Skin of body (tissue), 2 donors: ENCODE measurements around the gene TERB1. TPM values are rescaled to one million over a fixed set of nuclear protein-coding genes. Genes with fewer than 3 reads are reported as not detected.
A peak's percentile ranks its signal among the peaks of the same experiment; 100 is the strongest.
"Not testable (repeated sequence)": the region's sequence is repeated elsewhere in the genome, so short reads cannot be mapped to it uniquely, and the experiment has no call there.

Source experiments
- DNase-seq: peaks from one replicate; lab custom pipeline; 2025; lab: John Stamatoyannopoulos, UW
- total RNA-seq: library from RNA; depleted of rRNA; stranded (reverse); fragments of >200 nt; gene quantifications from one replicate; pipeline ENCODE4 v1.2.3, GENCODE V29; 2014

Gene TERB1
- total RNA-seq, 1 donor from 2014 or later = 0.10 TPM

DNA sequence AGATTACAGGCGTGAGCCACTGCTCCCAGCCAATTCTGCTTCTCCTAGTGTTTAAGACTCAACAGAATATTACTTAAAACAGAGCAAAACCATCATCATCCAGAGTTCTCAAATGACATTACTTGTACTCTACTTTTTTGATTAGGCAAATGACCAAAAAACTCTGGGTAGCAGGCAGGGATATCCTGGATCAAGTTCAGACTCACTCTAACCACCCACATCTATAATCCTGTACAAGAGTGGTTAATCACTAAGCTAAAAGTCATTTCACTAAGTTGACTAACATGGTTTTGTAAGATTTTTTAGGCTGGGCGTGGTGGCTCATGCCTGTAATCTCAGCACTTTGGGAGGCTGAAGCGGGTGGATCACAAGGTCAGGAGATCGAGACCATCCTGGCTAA, 22.6 kb upstream of the TERB1 start:
- DNase-seq = no peak

DNA sequence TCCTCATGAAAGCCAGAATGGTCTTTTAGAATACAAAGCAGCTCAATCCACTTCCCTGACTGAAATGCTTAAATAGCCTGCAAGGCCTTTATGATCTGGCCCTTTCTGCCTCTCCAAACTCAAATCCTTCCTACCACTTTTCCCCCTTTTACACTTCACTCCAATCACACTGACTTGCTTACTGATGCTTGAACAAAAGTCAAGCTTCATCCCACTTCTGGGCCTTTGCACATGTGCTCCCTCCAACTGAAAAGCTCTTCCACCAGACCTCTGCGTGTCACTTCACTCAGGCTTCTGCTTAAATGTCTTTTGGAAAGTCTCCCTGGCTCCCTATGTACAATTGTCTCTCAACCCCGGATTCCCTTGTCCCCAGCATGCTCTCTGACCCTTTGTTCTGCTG, 13.3 kb upstream of the TERB1 start:
- no peak for DNase-seq

DNA sequence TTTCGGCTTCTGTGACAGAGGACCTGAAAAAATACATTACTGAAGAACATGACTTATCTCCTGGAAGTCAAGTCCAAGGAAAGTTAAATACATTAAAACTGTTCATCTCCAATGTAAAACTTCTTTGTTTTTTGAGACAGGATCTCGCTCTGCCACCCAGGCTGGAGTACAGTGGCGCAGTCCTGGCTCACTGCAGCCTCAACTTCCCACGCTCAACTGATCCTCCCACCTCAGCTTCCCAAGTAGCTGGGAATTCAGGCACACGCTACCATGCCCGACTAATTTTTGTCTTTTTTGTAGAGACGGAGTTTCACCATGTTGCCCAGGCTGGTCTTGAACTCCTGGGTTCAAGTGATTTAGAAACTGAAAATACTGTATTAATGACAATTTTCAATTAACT, 9.7 kb upstream of the TERB1 start:
- DNase-seq = no peak

DNA sequence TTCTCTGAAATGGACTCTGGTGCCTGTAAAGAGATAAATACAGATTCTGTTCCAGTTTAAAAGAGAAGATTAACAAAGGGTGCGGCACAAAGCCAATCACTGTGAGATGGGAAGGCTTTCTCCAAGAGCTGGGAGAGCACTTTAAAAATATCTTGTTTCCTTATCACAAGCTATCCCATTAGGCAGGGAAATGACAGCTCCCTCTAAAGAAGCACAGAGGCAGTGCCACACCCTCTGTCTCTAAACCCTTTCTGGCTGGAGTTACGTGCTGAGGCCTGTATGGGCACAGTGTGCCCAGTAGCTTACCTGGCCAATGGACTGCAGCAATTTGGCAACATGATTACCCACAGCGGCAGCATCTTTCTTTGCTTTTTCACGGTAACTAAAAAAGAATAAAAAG, 9.0 kb upstream of the TERB1 start:
- no peak for DNase-seq

DNA sequence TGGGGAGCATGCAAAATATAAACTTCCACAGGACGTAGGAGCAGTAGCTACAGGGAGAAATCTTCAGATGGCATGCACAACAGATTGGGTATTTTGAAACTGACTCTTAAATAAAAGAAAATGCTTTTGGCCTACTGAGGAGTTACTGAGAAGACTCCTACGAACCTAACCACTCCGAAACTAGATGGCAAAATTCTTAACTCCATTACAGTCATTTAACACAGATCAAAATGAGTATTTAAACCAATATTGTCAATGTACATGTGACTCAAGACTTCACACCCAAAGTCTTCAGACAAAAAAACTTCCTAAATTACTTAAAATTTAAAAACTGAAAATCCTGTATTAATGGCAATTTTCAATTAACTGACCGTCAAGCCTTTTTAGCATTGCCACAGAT, 8.4 kb upstream of the TERB1 start:
- DNase-seq = no peak

DNA sequence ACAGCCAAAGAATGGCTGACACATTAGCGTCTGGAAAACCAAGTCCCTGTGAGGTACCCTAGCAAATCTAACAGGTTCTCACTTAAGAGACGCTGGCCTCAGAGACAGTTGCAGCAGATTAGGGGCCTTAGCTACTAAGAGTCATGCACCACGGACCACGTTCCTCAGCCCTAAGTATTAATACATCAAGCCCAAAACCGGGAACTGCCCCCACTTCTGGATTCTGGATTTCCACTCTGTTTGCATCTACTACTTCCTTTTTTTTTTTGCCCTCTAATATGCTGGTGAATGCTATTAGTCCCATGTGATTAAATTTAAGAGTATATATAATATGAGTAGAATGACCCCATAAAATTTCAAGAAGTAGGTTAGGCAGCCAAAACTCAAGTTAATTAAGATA, 775 bp upstream of the TERB1 start:
- DNase-seq = no peak

DNA sequence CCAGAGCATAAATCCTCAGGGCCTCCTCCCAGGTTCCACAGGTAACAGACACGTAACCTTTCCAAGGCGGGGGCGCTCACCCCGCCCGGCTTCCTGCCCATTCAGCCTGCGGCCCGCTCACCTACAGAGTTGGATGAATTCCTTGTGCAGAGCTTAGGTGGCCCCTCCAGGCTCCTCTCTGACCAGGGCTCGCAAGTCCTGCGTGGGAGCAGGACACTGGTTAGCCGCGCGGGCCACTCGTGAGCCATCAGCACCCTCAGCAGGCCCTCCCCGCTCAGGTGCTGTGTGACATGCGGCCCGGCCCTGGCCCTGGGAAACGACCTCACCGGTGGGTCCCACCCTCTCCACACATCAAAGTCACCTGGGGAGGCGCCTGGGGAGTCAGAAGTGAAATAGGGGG, 528 bp downstream of the TERB1 start:
- DNase-seq = no peak

DNA sequence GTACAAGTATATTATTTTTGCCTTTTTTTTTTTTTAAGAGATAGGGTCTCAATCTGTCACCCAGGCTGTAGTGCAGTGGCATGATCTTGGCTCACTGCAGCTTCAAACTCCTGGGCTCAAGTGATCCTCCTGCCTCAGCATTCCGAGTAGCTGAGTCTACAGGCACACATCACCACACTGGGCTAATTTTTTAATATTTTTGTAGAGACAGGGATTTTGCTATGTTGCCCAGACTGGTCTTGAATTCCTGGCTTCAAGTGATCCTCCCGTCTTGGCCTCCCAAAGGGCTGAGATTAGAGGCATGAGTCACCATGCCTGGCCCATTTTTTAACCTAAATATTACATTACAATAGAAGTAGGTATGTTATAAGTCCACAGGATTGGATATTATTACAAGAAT, 3.2 kb downstream of the TERB1 start:
- no peak for DNase-seq

DNA sequence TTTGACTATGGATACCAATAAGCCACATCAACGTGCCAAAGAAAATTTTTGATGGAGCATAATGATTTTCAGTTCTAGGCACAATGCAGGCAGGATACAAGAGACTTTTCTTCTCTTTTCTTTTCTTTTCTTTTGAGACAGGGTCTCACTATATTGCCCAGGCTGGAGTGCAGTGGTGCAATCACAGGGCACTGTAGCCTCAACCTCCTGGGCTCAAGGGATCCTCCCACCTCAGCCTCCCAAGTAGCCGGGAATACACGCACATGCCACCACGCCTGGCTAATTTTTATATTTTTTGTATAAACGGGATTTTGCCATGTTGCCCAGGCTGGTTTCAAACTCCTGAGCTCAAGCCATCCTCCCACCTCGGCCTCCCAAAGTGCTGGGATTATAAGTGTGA, 7.4 kb downstream of the TERB1 start:
- DNase-seq = not testable (repeated sequence)

DNA sequence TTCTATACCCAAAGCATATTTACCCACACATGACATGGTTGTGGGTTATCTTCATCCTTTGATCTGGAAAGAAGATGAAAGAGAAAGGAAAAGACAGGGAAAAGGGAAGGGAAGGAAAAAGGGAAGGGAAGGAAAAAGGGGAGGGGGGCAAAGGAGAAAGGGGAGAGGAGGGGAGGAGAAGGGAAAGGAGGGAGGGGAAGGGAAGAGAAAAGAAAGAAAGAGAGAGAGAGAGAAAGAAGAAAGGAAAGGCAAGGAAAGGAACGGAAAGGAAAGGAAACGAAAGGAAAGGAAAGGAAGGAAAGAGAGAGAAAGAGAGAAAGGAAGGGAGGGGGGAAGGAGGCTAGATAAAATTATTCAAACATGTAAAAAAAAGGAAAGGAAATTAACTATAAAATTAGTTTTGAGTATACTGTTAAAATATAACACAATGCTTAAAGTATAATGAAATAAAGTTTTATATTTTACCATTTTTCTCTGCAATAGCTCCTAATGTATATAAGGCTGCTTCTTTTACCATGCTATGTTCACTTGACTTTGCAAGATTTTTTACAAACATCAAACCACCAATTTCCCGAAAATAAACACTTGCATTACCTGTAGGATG, 11.2 kb downstream of the TERB1 start:
- no peak for DNase-seq

DNA sequence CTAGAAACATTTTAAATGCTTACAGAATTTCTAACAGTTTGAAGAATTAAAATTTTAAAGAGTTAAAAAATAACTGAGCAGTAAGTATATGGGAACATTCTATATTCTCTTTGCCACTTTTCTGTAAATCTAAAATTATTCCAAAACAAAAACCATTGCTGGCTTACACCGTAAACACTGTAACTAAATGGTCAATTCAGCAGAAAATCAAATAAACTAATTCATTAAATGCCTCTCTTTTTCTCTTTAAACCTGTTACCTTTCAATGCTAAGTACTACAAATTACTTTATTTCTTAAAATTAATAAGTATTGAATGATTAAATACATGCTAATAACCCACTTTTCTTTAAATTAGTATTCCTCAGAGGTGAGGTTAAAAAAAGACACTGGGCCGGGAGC, 14.0 kb downstream of the TERB1 start:
- DNase-seq = no peak

DNA sequence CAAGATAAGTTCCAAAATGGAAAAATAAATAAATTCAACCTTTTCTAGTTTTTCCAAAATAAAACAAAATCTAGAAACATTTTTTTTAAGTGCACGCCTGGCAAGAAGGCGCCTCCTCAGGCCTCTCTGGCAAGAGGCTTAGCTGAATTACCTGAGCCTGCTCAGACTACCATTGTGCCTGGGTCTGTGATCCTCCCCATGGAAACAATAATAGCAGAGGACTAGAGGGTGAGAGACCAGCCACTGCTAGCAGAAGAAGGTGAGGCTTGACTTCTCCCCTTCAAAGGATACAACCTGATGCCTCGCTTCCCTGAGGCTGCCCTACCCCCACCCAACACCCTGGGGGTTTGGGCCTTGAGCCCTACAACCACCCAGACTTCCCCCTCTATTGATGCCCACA, 14.8 kb downstream of the TERB1 start:
- no peak for DNase-seq

DNA sequence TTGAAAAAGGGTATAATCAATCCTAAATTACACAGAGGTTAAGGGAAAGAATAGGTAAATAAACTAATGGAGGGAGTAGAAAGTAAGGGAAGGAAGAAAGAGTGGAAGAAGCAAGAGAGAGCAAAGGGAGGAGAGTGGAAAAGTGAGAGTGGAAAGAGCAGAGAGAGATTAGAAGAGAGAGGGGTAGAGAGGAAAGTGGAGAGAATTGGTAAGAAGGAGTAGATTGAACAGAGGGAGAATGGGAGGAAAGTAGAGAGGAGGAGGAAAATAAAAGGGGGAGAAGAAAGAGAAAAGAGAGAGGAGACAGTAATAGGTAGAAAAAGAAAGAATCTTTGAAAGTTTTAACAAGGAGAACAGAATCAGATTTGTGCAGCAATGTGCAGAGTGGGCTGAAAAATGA, 24.9 kb downstream of the TERB1 start:
- no peak for DNase-seq

DNA sequence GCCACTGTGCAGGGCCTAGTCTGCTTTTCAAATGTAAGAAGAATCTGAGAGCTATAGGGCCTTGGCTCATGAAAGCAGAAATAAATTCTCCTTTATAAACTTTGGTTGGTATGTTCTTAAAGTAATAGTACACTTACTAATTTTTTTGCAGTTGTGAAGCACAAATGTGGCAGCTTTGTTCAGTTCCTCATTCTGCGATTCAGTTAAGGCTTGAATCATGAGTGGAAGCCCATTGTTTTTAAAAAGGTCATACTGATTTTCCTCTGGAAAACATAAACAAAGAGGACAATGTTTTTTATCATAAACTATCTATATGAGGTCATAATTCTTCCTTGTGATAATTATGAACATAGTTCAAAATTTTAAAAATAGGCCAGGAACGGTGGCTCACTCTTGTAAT, 26.4 kb downstream of the TERB1 start:
- no peak for DNase-seq

DNA sequence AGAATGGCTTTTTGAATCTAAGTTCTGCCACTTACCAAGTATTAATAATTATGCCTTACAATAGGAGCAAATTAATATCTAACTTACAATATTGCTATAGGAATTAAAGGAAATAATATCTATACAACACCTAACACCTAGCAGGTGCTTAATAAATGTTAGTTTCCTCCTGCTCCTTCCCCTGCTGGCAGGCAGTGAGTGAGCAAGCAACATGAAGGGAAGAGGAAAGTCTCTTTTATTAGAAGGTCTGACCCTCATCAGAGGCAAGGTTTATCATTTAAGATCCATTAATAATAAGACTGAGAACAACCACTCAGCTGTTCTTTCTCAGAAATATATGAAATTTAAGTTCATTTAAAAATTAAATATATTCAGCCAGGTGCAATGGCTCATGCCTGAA, 43.3 kb downstream of the TERB1 start:
- DNase-seq = no peak

DNA sequence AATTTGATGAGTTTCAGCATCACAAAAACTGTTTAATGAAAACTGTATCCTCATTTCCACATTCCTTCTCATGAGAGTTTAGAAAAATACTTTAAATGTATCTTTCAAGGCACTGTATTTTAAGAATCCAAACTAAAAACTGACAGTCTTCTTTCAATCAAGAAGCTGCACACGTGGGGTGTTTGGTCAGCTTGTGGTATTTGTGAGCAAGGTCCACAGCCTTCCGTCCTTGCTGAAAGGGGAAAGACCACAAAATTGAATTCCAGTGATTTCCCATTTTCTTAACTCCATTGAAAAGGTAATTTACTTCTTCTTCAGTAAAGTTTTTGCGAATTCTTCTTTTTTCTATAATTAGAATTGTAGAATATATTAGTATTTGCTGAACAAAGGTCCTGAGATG, 46.6 kb downstream of the TERB1 start:
- no peak for DNase-seq

DNA sequence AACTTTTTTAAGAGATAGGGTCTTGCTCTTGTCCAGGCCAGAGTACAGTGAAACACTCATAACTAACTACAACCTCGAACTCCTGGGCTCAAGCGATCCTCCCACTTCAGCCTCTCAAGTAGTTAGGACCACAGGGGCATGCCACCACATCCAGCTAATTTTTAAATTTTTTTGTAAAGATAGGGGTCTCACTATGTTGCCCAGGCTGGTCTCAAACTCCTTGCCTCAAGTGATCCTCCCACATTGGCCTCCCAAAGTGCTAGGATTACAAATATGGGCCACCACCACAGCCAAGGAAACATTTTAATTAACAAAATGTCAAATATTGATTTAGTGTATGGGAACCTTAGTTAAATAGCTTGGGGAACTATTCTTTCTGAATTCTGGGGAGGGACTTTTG, 47.2 kb downstream of the TERB1 start:
- no peak for DNase-seq

DNA sequence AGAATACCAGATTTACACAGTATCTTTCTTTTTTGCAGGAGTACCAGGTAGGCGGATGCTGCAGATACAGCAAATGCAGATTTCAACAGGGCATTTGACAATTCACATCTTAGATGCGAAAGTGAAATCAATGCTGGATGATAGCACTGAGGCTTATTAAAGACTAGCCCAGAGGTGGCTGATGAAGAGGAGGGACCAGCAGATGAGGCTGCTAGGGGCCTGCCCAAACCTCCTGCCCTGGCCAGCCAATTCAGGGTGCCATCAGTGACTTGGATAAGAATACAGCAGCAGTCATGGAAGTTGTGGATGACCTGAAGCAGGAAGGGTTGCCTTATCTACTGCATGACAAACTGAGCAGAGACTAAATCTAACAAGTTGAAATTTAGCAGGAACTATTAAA, 48.4 kb downstream of the TERB1 start:
- DNase-seq = no peak

DNA sequence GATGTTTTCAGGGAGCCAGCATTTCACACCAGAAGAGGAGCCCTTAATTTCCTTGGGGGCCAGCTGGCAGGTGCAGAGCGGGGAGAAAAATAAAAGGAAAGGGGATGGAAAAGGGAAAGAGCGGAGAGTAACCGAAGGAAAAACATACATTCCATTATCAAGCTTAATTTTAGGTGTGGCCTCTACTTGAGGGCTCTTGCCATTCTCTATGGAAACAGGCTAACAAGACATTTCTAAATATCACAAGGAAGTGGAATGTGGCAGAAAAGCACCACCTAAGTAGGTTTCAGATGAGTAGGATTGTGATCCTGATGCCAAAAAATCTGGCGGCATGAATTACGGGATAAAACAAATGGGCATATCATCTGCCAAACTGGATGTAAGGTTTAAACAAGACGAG, 49.0 kb downstream of the TERB1 start:
- no peak for DNase-seq

DNA sequence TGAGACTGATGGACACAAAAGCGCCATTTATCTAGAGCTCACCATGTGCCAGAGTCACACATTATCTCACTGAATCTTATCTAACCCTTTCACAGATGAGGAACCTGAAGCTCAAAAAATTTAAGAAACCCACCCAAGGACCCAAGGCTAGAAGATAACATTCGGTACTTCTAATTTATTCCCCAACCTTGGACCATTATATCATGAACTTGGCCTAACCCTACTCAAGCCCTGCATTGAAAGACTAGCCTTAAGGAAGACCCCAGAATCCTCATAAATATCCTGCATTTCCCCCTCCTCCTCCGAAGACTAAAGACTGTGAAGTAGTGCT, 49.4 kb downstream of the TERB1 start:
- no peak for DNase-seq

DNA sequence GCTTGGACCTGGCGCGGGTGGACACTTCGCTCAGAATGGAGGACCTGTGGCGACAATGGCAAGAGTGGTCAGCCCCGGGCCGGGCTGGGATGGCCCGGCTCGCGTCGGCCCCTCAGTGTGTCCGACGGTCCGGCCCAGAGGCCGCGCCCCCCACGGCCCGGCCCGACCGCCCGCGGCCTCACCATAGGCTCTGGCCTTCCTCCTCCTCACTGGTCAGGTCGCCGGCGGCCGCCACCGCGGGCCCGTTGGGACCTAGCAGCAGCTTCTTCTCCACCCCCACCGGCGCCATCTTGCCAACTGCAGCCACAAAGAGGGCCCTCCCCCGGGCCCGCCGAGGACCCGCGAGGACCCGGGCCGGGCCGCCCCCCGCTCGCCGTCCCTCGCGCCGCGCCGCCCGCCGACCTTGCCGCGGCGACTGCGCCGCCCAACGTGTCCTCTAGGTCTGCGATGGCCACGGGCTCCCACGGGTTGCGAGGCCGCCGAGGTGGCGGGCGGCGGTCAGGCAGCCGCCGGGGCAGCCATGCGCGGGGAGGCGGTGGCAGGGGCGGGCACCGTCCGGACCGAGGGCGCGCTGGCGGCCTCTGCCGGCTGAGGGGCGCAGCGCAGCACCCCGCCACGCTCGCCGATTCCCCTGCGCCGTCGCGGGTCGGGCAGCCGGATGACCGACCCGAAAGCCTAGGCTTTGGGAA, 49.9 kb downstream of the TERB1 start, which contains the start of gene DYNC1LI2:
TSS of gene DYNC1LI2 (minus strand) at position 307 of the 689 bp plus-strand sequence. CDS start at position 289, 18 bp downstream.
- DNase-seq = peak; percentile 75

DNA sequence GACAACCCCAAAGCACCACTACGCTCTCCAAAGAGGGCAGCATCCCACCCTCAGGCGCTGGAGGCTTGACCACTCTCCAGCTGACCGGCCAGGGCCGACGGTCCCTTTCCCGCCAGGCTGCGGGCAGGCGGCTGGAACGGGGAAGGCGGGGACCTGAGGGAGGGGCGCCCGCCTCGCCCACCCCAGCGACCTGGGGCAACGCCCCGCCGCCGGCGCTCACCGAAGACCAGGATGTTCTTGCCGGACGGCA, 50.4 kb downstream of the TERB1 start:
- DNase-seq = no peak

DNA sequence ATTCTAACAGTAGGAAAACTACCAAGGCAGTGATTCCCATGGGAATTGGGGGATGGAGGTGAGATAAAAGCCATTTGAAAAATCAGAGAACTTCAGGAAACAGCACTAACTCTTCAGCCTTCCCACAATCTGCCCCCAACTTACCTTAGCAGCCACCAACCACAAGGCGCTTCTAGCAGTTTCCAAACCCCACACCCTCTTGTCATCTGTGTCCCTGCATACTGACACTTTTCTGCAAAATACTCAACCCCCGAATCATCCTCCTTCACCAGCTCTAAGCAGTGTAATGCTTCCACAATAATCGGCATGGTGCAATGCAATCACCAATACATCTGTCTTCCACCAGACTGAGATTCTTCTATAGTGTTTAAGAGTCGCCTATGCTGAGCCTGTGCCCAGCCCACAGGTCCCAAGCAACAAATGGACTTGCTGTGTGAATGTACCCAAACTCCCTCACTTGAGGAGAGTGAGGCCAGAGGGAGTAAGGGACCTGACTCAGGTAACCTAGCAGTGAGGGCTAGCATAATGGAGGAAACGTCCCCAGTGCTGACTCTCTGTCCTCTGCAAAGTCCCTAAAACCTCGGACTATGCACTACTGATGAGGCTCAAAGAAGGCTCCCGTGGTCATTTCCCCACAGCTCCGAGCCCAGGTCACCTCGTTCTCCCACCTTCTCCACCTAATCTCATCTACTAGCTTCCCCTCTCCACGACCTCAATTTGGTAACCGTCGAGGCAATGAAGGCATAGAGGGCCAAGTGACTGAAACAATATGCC, 50.9 kb downstream of the TERB1 start:
- DNase-seq = no peak
